Hindlimb muscle (tissue), 1 donor: ENCODE data around the gene PHF21A. TPM values are rescaled to one million over a fixed set of nuclear protein-coding genes. Genes with fewer than 3 reads are reported as not detected.

Source experiments
- DNase-seq: peaks from one replicate; pipeline ENCODE4 v3.0.0-alpha.2; 2013
- polyA plus RNA-seq: library from polyadenylated mRNA; unstranded; fragments of 120-200 nt; gene quantifications from one replicate; pipeline ENCODE4 v1.2.1, GENCODE V29; 2013; ENCODE audit not compliant: insufficient read length

PHF21A gene
- polyA plus RNA-seq, result 37.4 TPM

DNA sequence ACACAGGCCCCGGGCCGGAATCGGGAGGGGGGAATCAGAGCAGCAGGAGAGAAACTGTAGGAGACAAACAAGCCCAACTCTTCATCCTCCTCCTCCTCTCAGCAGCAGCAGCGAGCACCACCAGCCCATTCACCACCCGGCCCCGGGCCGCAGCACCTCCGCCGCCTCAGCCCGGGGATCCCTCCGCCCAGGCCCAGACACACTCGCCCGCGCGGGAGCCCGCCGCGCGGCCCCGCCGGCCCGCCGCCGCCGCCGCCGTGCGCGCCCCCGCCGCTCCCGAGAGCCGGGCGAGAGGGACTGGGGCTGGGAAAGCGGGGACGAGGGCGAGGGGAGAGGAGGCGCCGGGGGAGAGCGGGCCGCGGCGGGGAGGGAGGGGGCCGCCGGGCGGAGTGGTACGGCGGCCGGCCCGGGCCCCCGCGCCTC is at the start of gene PHF21A:
Gene PHF21A (minus strand): TSS at position 154 of the 423 bp plus-strand sequence. CDS start 37,235 bp downstream, outside the sequence.
- DNase-seq, result peak; percentile 94

- DNase-seq, result no peak
Observed at GRCh38 chr11:46170797-46171196, 49.5 kb upstream of the PHF21A start.

DNA sequence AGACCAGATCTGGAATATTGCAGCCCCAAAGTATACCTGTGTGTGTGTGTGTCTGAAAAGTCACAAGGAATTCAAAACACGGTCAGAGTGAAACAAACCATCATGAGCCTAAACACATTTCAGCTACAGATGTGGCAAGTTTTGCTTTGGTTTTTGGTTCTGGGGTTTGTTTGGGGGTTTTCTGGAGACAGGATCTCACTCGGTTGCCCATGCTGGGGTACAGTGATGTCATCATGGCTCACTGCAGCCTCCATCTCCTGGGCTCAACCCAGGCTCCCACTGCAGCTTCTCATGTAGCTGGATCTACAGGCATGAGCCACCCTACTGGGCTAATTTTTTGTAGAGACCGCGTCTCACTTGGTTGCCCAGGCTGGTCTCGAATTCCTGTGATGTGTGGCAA is 41.4 kb upstream of the PHF21A start:
- no peak for DNase-seq

GRCh38 chr11:46161201-46161600 is 39.9 kb upstream of the PHF21A start:
- DNase-seq, result no peak

- no peak for DNase-seq
Observed at GRCh38 chr11:46160100-46160499, 38.8 kb upstream of the PHF21A start.

DNA sequence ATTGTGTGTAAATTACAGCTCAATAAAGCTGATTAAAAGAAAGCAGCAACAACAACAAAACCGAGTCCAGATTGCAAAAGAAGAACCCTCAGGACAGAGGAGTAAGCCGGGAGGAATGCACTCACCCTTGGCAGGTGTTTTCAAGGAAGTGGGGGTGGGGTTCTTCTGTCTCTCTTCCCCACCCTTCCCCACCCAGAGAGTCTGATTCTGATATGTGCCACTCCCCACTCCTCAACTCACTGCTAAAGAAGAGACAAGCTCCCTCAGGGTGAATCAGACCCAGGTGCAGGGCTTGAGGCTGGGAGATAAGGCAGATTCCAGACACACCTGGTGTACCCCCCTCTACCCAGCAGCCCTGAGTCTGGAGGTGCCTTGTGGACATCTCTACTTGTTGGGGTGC is 38.4 kb upstream of the PHF21A start:
- no peak for DNase-seq

GRCh38 chr11:46149826-46150225 is 28.6 kb upstream of the PHF21A start:
- DNase-seq, result no peak

DNA sequence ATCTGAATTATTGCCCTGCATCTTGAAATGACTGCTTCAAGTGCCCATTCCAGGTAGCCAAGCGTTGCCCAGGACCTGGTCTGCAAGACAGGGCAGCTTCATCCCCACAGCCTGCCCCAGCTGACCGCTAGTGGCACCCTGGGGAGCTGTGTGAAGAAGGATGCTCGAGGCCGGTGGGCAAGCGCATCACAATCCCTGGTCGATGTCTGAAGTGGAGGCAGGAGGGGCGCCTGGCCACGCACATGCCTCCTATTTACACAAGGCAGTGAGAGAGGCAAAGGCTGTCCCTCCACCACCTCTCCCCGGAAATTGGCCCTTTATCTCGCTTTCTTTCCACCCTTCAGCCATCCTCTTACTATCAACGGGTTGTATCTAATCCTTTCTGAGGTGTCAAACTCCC is 28.1 kb upstream of the PHF21A start:
- DNase-seq, result no peak

DNA sequence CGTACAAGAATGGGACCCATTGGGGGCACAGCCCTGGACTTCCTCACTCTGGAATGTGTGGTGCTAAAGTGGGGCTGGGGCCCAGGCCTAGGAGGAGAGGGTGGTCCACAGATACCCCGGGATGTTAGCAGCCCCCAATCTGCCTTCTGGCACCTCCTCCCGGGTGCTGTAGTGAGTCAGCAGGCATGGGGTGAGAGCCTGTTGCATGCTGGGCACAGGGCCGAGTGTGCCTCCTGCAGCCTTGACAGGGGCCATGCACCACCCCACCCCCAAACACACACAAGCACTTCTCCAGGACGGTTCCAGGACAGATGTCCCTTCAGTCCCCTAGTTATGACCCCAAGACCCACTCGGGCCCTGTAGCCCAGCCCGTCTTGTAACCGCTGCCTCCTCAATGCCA is 23.5 kb upstream of the PHF21A start:
- DNase-seq, result no peak

DNA sequence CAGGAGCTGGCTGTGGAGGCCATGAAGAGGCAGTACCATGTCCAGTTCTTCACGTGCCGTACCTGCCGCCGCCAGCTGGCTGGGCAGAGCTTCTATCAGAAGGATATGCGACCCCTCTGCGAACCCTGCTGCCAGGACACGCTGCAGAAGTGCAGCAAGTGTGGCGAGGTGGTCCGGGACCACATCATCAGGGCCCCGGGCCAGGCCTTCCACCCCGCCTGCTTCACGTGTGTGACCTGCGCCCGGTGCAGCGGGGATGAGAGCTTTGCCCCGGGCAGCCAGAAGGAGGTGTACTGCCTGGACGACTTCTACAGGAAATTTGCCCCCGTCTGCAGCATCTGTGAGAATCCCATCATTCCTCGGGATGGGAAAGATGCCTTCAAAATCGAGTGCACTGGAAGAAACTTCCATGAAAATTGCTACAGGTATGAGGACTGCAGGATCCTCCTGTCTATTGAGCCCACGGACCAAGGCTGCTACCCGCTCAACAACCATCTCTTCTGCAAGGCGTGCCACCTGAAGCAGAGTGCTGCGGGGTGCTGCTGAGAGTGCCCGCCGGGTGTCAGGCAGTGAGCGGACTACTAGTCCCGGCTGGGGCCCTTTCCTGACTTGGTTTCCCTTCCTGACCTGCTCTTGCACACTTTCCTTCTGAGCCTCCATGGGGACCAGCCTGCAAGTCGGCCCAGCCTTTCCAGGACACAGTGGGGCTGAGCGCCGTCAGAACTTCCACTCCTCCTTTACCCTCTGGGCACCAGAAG is 22.0 kb upstream of the PHF21A start:
- no peak for DNase-seq

GRCh38 chr11:46142561-46142960 is 21.3 kb upstream of the PHF21A start:
- DNase-seq, result no peak

DNA sequence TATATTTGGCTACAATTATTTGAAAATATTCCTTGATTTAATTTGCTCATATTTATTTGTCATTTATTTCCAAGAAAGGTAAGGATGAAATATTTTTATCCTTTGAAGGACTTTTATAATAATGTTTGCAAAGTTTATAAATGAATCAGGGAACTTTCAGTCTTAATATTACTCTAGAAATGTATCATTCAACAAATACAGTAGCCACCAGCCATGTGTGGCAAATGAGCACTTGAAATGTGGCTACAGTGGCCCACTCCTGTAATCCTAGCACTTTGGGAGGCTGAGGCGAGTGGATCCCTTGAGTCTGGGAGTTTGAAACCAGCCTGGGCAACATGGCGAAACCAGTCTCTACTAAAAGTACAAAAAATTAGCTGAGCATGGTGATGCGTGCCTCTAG is 20.3 kb upstream of the PHF21A start:
- DNase-seq, result no peak

GRCh38 chr11:46134540-46134939 is 13.3 kb upstream of the PHF21A start:
- DNase-seq, result no peak

DNA sequence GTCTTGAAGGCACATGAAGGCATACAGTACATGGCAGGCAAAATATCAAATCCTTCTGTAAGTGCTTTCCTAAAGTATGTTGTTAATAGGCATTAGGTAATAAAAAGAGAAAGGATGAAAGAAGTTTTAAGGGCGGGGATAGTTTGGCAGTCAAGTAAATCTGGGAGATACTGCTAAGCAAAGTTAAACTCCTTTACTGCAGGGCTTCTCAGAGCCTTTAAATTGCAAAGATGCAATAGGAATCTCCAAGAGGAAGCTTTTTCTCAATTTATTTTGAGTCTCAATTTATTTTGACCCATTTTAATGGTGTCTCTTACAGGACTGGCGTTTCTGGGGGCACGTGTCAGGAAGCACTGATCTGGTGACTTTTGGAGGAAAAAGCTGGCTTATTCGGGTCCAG is 12.8 kb upstream of the PHF21A start:
- no peak for DNase-seq

DNA sequence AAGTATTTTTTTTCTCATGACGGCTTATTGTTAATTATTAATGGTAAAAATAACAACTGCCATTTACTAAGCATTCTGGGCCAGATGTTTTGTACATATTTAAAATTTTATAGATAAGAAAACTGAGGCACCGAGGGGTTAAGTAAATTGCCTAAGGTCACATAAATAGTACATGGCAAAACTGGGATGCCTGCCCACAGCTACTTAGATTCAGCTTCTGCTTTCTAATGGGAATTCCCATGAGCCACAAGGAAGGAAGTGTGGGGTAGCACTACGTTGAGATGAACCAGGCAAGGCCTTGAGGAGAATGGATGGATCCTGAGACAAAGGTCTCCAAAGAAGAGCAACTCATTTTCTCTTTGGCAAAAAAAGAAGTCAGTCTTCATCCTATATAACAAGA is 11.9 kb upstream of the PHF21A start:
- no peak for DNase-seq

DNA sequence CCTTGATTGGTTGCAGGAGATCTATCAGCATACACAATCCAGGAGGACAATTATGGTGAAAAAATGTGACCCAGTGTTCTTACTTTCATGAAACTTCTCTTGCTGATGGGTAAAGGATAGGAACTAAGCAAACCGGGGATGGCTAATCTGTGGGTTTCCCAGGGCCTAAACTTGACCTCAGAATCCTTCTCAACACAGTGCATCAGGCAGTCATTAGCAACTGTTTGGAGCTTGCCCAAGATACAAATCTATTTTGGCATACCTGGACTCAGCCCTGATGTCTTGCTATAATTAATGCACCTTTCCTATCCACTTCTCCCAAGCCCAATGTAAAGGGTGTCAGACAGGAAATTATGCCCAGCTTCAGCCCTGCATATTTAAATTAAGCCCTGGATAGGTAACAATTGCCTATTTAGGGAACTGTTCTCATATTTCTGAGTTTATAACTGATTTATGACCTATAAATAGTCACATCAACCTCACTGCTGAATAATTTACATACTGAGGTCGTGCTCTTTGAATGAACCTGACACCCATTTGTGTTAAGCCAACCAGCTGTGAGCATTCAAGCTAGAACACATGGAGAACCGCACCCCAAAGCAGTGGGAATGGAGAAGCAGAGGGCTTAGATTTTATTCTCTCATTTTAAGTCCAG is 9.2 kb upstream of the PHF21A start:
- no peak for DNase-seq

- DNase-seq, result no peak
Observed at GRCh38 chr11:46129133-46129532, 7.9 kb upstream of the PHF21A start.

DNA sequence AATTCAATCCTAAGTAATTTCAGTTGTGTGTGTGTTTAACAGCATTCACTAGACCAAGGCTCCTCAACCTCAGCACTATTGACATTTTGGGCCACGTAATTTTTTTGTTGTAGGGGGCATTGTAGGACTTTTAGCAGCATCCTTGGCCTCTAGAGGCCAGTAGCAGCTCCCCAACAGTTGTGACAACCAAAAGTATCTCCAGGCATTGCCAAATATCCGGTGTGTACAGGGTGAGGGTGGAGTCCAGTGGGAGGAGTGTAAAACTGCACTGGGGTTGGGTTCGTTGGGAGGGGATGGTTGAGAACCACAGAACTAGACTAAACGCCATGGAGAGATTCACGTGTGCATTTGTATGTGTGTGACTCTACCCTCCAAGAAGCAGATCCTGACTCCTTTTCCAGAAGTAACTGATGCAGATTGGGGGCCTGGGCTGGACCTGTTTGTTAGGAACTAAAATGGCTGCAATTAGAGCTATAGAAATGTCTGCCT is 5.9 kb upstream of the PHF21A start:
- DNase-seq, result no peak

DNA sequence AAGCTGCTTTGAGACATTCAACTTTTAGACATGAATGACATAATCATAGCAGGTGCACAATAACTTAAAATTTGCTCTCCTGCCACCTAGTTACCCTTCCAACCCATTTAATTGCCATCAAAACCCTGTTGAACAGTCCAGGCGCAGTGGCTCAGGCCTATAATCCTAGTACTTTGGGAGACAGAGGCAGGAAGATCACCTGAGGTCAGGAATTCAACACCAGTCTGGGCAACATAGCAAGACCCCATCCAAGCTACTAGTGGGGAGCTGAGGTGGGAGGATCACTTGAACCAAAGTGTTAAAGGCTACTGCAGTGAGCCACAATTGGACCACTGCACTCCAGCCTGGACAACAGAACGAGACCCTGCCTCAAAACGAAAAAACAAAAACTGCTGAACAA is 4.0 kb upstream of the PHF21A start:
- DNase-seq, result no peak

DNA sequence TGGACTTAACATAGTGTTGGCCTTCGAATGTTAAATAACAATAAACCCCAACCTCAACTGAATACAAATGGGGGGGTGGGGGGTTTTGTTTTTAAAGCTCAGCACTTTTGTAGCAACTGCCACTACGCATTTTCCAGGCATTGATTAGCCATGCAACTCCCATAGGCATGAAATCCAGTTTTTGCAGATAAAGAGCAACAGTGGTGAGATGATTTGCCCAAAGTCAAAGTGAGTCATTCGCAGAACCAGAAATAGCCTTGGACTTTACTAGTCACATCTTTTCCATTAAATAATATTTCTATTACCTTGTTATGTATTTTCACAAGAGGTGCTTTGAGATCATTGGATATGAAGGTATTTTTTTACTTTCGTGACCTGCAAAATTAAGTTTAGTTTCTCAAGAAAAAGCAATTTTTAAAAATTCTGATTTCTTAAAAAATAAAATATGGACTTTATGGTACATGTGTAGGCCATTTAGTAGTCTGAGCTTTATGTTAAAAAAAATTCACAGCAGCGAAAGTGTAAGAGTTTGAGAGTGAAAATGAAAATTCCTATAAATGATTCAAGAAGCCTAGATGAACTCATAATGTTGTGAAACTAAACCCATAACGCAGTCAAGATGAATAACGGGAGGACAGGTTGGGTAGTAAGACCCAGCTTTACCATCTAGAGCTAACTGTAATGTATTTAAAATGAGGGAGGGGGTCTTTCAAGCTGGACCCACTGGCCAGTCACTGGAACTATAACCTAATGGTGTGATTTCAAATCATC is 1.9 kb upstream of the PHF21A start:
- no peak for DNase-seq

- DNase-seq, result peak; percentile 86
Observed at GRCh38 chr11:46121724-46122477, 647 bp upstream of the PHF21A start.
